H1 (cell line): ENCODE measurements around the gene PTAR1. TPM values are rescaled to one million over a fixed set of nuclear protein-coding genes. Genes with fewer than 3 reads are reported as not detected.

Source experiments
- CTCF ChIA-PET: fragments of 300-600 bp; sonication (Branson Sonifier 250); formaldehyde crosslinking; loops from one replicate; lab custom pipeline; 2021; ENCODE audit not compliant: partially characterized antibody; lab: Charles Lee
- POLR2A ChIA-PET: fragments of 300-600 bp; sonication (Branson Sonifier 250); formaldehyde crosslinking; loops from one replicate; lab custom pipeline; 2021; ENCODE audit warnings: inconsistent platforms; ENCODE audit not compliant: partially characterized antibody; lab: Charles Lee
- DNase-seq, 2 experiments: peaks; one replicate each; pipeline versions ENCODE4 v3.0.0 to v3.0.0-alpha.2; 2010 to 2022; ENCODE audit warnings: low spot score in 2 of 2, low read depth in 1 of 2, mixed read lengths in 1 of 2
- FAIRE-seq: peaks from 2 replicates; lab custom pipeline; 2011; peaks lifted over from hg19 to GRCh38; lab: Jason Lieb, UNC
- H2AFZ ChIP-seq: 2 replicates; pipeline ENCODE4 v1.8.1; 2012; ENCODE audit warnings: low read length, inconsistent platforms
- H2AK5ac ChIP-seq: 2 replicates; pipeline ENCODE4 v1.6.1; 2013; ENCODE audit warnings: low read depth, low read length
- H2BK120ac ChIP-seq: replicated peaks from 2 replicates; pipeline ENCODE3; 2013; ENCODE audit warnings: low read depth, low read length, inconsistent platforms
- H2BK12ac ChIP-seq: 2 replicates; pipeline ENCODE4 v1.6.1; 2013; ENCODE audit warnings: low read depth, low read length
- H2BK15ac ChIP-seq: 2 replicates; pipeline ENCODE4 v1.6.1; 2013; ENCODE audit warnings: low read length
- H2BK20ac ChIP-seq: 2 replicates; pipeline ENCODE4 v1.6.1; 2013; ENCODE audit warnings: low read length
- H2BK5ac ChIP-seq: 2 replicates; pipeline ENCODE4 v1.6.1; 2013; ENCODE audit warnings: low read depth, low read length
- H3K14ac ChIP-seq: 2 replicates; pipeline ENCODE4 v1.6.1; 2013; ENCODE audit warnings: inconsistent platforms; ENCODE audit not compliant: insufficient read length
- H3K18ac ChIP-seq: 2 replicates; pipeline ENCODE4 v1.6.1; 2013; ENCODE audit warnings: low read length; ENCODE audit errors: extremely low read depth
- H3K23ac ChIP-seq: 2 replicates; pipeline ENCODE4 v1.6.1; 2013; ENCODE audit warnings: inconsistent platforms; ENCODE audit not compliant: insufficient read length
- H3K23me2 ChIP-seq: 2 replicates; pipeline ENCODE4 v1.6.1; 2013; ENCODE audit warnings: low read depth, low read length
- H3K27ac ChIP-seq: 2 replicates; pipeline ENCODE4 v1.6.1; 2011; ENCODE audit warnings: low read depth, low read length, inconsistent platforms
- H3K27me3 ChIP-seq, 4 experiments: replicated peaks in 1 of 4; 1 replicate in 1 of 4; 2 replicates in 3 of 4; pipeline versions ENCODE4 v1.6.1 to v1.8.1; 2011 to 2013; ENCODE audit warnings: low read length in 3 of 4, mild to moderate bottlenecking in 3 of 4, inconsistent platforms in 2 of 4, mixed read lengths in 2 of 4, moderate library complexity in 1 of 4; ENCODE audit not compliant: control insufficient read depth in 3 of 4, insufficient read depth in 3 of 4; ENCODE audit errors: extremely low read depth in 1 of 4
- H3K36me3 ChIP-seq, 4 experiments: 2 replicates each; pipeline versions ENCODE4 v1.6.1 to v1.8.1; 2011 to 2013; ENCODE audit warnings: mild to moderate bottlenecking in 4 of 4, low read length in 3 of 4, moderate library complexity in 2 of 4, control low read depth in 1 of 4, inconsistent platforms in 1 of 4; ENCODE audit not compliant: insufficient read depth in 4 of 4, control insufficient read depth in 2 of 4
- H3K4ac ChIP-seq: replicated peaks from 2 replicates; pipeline ENCODE3; 2013; ENCODE audit warnings: low read length, low read depth, mixed read lengths, inconsistent platforms; ENCODE audit not compliant: insufficient read length
- H3K4me1 ChIP-seq, 4 experiments: replicated peaks in 1 of 4; 1 replicate in 1 of 4; 2 replicates in 3 of 4; pipeline versions ENCODE4 v1.6.1 to v1.8.1; 2011 to 2013; ENCODE audit warnings: low read length in 3 of 4, inconsistent platforms in 2 of 4, mixed read lengths in 1 of 4; ENCODE audit not compliant: insufficient read depth in 4 of 4, control insufficient read depth in 3 of 4
- H3K4me2 ChIP-seq, 2 experiments: 2 replicates each; pipeline versions ENCODE4 v1.6.1 to v1.8.1; 2011 to 2013; ENCODE audit warnings: low read depth in 2 of 2, low read length in 2 of 2, control low read depth in 1 of 2, inconsistent platforms in 1 of 2, mild to moderate bottlenecking in 1 of 2; ENCODE audit not compliant: insufficient read depth in 1 of 2
- H3K4me3 ChIP-seq, 4 experiments: fragments of 200-600, 300-600 bp in 1 of 4; sonication (generic), shearing (Covaris generic), sonication (Bioruptor Twin) in 1 of 4; 2 replicates each; pipeline versions ENCODE4 v1.5.1 to v1.8.1; 2011 to 2016; ENCODE audit warnings: low read length in 4 of 4, low read depth in 3 of 4, control low read depth in 2 of 4, inconsistent platforms in 2 of 4, mild to moderate bottlenecking in 2 of 4, mixed read lengths in 1 of 4, moderate library complexity in 1 of 4; ENCODE audit not compliant: insufficient read depth in 2 of 4; ENCODE audit errors: extremely low read depth in 1 of 4
- H3K56ac ChIP-seq: replicated peaks from 2 replicates; pipeline ENCODE3; 2013; ENCODE audit warnings: low read depth, mild to moderate bottlenecking, mixed read lengths, low read length, inconsistent platforms; ENCODE audit not compliant: insufficient read length
- H3K79me1 ChIP-seq: 2 replicates; pipeline ENCODE4 v1.6.1; 2013; ENCODE audit warnings: low read depth, low read length, control low read depth
- H3K79me2 ChIP-seq, 2 experiments: 2 replicates each; pipeline versions ENCODE4 v1.6.1 to v1.8.1; 2012 to 2013; ENCODE audit warnings: low read length in 2 of 2, mild to moderate bottlenecking in 2 of 2, inconsistent platforms in 1 of 2; ENCODE audit not compliant: insufficient read depth in 2 of 2, control insufficient read depth in 1 of 2
- H3K9ac ChIP-seq, 4 experiments: replicated peaks in 1 of 4; 1 replicate in 1 of 4; 2 replicates in 3 of 4; pipeline versions ENCODE4 v1.6.1 to v1.8.1; 2011 to 2013; ENCODE audit warnings: low read depth in 3 of 4, low read length in 3 of 4, control low read depth in 2 of 4, mild to moderate bottlenecking in 2 of 4, moderate library complexity in 2 of 4, inconsistent platforms in 1 of 4; ENCODE audit errors: extremely low read depth in 1 of 4
- H3K9me3 ChIP-seq, 2 experiments: 2 replicates each; pipeline versions ENCODE4 v1.6.1 to v1.8.1; 2012 to 2013; ENCODE audit warnings: mild to moderate bottlenecking in 2 of 2, moderate library complexity in 2 of 2, control low read depth in 1 of 2, inconsistent platforms in 1 of 2, low read depth in 1 of 2, low read length in 1 of 2, mixed read lengths in 1 of 2; ENCODE audit not compliant: insufficient read depth in 2 of 2
- H4K20me1 ChIP-seq, 2 experiments: replicated peaks in 1 of 2; 2 replicates each; pipeline versions ENCODE3 to v1.8.1; 2011 to 2013; ENCODE audit warnings: inconsistent platforms in 2 of 2, low read length in 2 of 2, mild to moderate bottlenecking in 1 of 2; ENCODE audit not compliant: insufficient read depth in 2 of 2, control insufficient read depth in 1 of 2
- H4K5ac ChIP-seq: 2 replicates; pipeline ENCODE4 v1.6.1; 2013; ENCODE audit warnings: low read length, low read depth, mixed read lengths, inconsistent platforms; ENCODE audit not compliant: insufficient read length
- H4K8ac ChIP-seq: 2 replicates; pipeline ENCODE4 v1.8.0; 2013; ENCODE audit warnings: mild to moderate bottlenecking, moderate library complexity, low read length, inconsistent platforms; ENCODE audit not compliant: insufficient read depth; ENCODE audit errors: extremely low read depth
- H4K91ac ChIP-seq: replicated peaks from 2 replicates; pipeline ENCODE3; 2013; ENCODE audit warnings: low read length, mixed read lengths, inconsistent platforms; ENCODE audit not compliant: insufficient read length
- BCL11A ChIP-seq, 2 experiments: IDR thresholded peaks; one replicate each; pipeline ENCODE4 v1.6.1; 2011; ENCODE audit warnings: low read depth in 2 of 2, low read length in 2 of 2, mild to moderate bottlenecking in 2 of 2
- GABPA ChIP-seq: IDR thresholded peaks from 2 replicates; pipeline ENCODE4 v1.6.1; 2011; ENCODE audit warnings: mild to moderate bottlenecking, low read length, moderate library complexity, borderline replicate concordance; ENCODE audit not compliant: insufficient read depth
- PHF8 ChIP-seq: fragments of 200-600 bp; sonication (generic); conservative IDR thresholded peaks from 2 replicates; pipeline ENCODE4 v1.7.1; 2012; ENCODE audit warnings: low read depth, mild to moderate bottlenecking, inconsistent platforms, low read length, moderate library complexity
- RAD21 ChIP-seq, 2 experiments: IDR thresholded peaks in 1 of 2; conservative IDR thresholded peaks in 1 of 2; 2 replicates each; pipeline ENCODE4 v1.6.1; 2011; ENCODE audit warnings: low read depth in 2 of 2, low read length in 2 of 2, improper control_type of control experiment in 1 of 2, inconsistent platforms in 1 of 2, mild to moderate bottlenecking in 1 of 2, moderate library complexity in 1 of 2
- SUZ12 ChIP-seq: fragments of 200-600 bp; sonication (generic); IDR thresholded peaks from 2 replicates; pipeline ENCODE4 v1.6.1; 2012; ENCODE audit warnings: mild to moderate bottlenecking, inconsistent platforms, low read length, moderate library complexity, mixed read lengths
- TAF1 ChIP-seq: IDR thresholded peaks from 2 replicates; pipeline ENCODE4 v1.6.1; 2011; ENCODE audit warnings: mild to moderate bottlenecking, low read depth, low read length
- TAF7 ChIP-seq: optimal IDR thresholded peaks from 2 replicates; pipeline ENCODE3; 2011; ENCODE audit warnings: low read depth, mild to moderate bottlenecking, inconsistent platforms, low read length, moderate library complexity, borderline replicate concordance
- TCF12 ChIP-seq: IDR thresholded peaks from 2 replicates; pipeline ENCODE4 v1.6.1; 2011; ENCODE audit warnings: low read depth, mild to moderate bottlenecking, low read length
- WGBS, 2 experiments: shearing (Covaris generic) in 1 of 2; methylation state at CpG; one replicate each; pipeline versions ENCODE4 v1.1.6 to v1.1.7; 2013 to 2015; ENCODE audit warnings: low lambda C conversion rate in 2 of 2, mixed read lengths in 2 of 2, inconsistent platforms in 1 of 2, low coverage in 1 of 2, missing lambda C conversion rate in 1 of 2; ENCODE audit not compliant: insufficient replicate concordance in 2 of 2, insufficient coverage in 1 of 2, insufficient read length in 1 of 2; ENCODE audit errors: extremely low coverage in 1 of 2, missing lambda C conversion rate in 1 of 2; 5-methylcytosine and 5-hydroxymethylcytosine counted together
- polyA plus RNA-seq, 7 experiments: library from polyadenylated mRNA; depleted of rRNA in 3 of 7; stranded (reverse) in 5 of 7; unstranded in 2 of 7; fragments of >200 nt in 5 of 7; fragments of 200-250 nt in 2 of 7; gene quantifications; 1 replicate in 5 of 7; 2 replicates in 1 of 7; 4 replicates in 1 of 7; pipeline versions ENCODE4 v1.2.1 to v1.2.3, GENCODE V29; 2011 to 2013; ENCODE audit warnings: missing spikeins in 2 of 7, mixed read lengths in 2 of 7
- total RNA-seq: library from RNA; stranded (reverse); fragmentation: NEBNext Ultra II Directional; extraction: Animal tissue kit (Norgen Biotek cat#: 25700); gene quantifications from 2 replicates; pipeline ENCODE4 v1.2.1, GENCODE V29; 2021
- TF ChIP-seq, protein P1 (sequence below): IDR thresholded peaks from 2 replicates; pipeline ENCODE4 v1.6.1; 2012; ENCODE audit warnings: inconsistent platforms

Gene PTAR1
- total and polyA plus RNA-seq, 2 of the 8 experiments (the other 6 are each of a cell fraction or from before 2014, with no cell fraction given): 19.5 to 84.9 TPM

DNA sequence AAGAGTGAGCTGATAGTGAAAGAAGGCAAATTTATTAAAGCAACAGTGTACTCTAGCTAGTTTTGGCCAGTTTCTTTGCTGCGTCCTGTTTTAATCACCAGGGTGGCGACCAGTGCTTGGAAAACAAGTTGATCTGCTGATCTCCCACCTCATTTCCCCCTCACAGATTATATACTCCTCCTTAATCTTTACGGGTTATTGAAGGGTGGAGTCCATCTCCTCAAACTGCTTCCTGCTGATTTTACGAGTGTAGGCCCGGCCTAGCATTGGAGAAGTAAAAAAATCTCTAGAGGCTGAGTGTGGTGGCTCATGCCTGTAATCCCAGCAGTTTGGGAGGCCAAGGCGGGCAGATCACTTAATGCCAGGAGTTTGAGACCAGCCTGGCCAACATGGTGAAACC lies 46.8 kb upstream of the PTAR1 start:
- no peaks in the 10 kb centered on the region for H4K20me1 ChIP-seq
- H3K4me1 ChIP-seq: no peaks in the 10 kb centered on the region
- no peak overlapping the region for H3K56ac ChIP-seq
- no peak overlapping the region for H2AK5ac ChIP-seq
- no peak overlapping the region for H3K23ac ChIP-seq
- no peak overlapping the region for H2BK5ac ChIP-seq
- no peak overlapping the region for H2AFZ ChIP-seq
- no peak overlapping the region for H3K14ac ChIP-seq
- no peak overlapping the region for H3K4me3 ChIP-seq
- no peak overlapping the region for H2BK12ac ChIP-seq
- ChIA-PET CTCF (interaction anchor here (1.1 to 2.6 kb wide), 5 partner anchors 14 to 134 kb away, joined by 5 to 10 read pairs (median 6); partner anchors contain the start of gene APBA1), POLR2A (no interaction called here)
- no peaks in the 10 kb centered on the region for H3K27me3 ChIP-seq
- H3K18ac ChIP-seq: no peak overlapping the region
- no peaks in the 10 kb centered on the region for H3K36me3 ChIP-seq
- H3K9ac ChIP-seq: no peak overlapping the region
- no peak overlapping the region for H4K91ac ChIP-seq
- H3K9me3 ChIP-seq: no peaks in the 10 kb centered on the region
- WGBS, 2 experiments: 86% methylated on average over 6 of the region's 6 CpGs; no CpG with 5 or more reads in 1 of the 2 experiments
- H3K27ac ChIP-seq: no peak overlapping the region
- no peaks in the 10 kb centered on the region for H3K23me2 ChIP-seq
- H3K79me2 ChIP-seq: no peaks in the 10 kb centered on the region
- no peak overlapping the region for H4K5ac ChIP-seq
- H3K79me1 ChIP-seq: no peaks in the 10 kb centered on the region
- no peak overlapping the region for H2BK120ac ChIP-seq
- DNase-seq (no peak), FAIRE-seq (no peak)
- no peak overlapping the region for H3K4me2 ChIP-seq
- no peak overlapping the region; the same call in 1 of the 2 replicates for H4K8ac ChIP-seq
- no peak overlapping the region for H3K4ac ChIP-seq
- no peak overlapping the region for H2BK15ac ChIP-seq
- no peak for TF ChIP-seq RAD21 (IDR thresholded peaks at IDR 0.05 in 1 of 2, conservative IDR thresholded peaks at IDR 0.05 in 1 of 2; ENCODE audit: low read depth in 2 of 2, low read length in 2 of 2)
- TF ChIP-seq GABPA: no peak
- TF ChIP-seq TAF1: no peak
- TF ChIP-seq TAF7: no peak
- TF ChIP-seq TCF12: no peak
- TF ChIP-seq, protein P1, sequence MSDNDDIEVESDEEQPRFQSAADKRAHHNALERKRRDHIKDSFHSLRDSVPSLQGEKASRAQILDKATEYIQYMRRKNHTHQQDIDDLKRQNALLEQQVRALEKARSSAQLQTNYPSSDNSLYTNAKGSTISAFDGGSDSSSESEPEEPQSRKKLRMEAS: no peak
- no peak for TF ChIP-seq PHF8
- TF ChIP-seq BCL11A (IDR thresholded peaks at IDR 0.05; ENCODE audit: low read depth in 2 of 2, low read length in 2 of 2): no peak
- no peak for TF ChIP-seq SUZ12
- H2BK20ac ChIP-seq: no peak overlapping the region
